GM12878 (cell line): Measurements from ENCODE around the gene CLEC17A. TPM values are rescaled to one million over a fixed set of nuclear protein-coding genes. Genes with fewer than 3 reads are reported as not detected.

Experiments used
- ATAC-seq: fragments of 200-7000 bp; cut with Tn5 transposase; 3 replicates; pipeline ENCODE4 v1.9.1; 2020; ENCODE audit warnings: mild to moderate bottlenecking, moderate library complexity
- BruUV-seq: library from RNA; stranded (reverse); fragments of 400-500 nt; replicated peaks from 2 replicates; lab custom pipeline; 2021; lab: Mats Ljungman, UMichigan
- CTCF ChIA-PET: fragments of 300-600 bp; sonication (Branson Sonifier 250); formaldehyde crosslinking; extraction: SDS; loops from one replicate; lab custom pipeline; 2021; ENCODE audit warnings: inconsistent platforms; lab: Yijun Ruan, JAX
- POLR2A ChIA-PET: fragments of 350-600 bp; formaldehyde crosslinking; extraction: SDS; loops from one replicate; lab custom pipeline; 2021; ENCODE audit warnings: inconsistent platforms; lab: Charles Lee
- RAD21 ChIA-PET: fragments of 300-600 bp; sonication (Branson Sonifier 250); formaldehyde crosslinking; loops from one replicate; lab custom pipeline; 2023; ENCODE audit warnings: antibody characterized with exemption; ENCODE audit not compliant: unreplicated experiment; lab: Charles Lee
- SMC1A ChIA-PET: fragments of 300-600 bp; sonication (Branson Sonifier 250); formaldehyde crosslinking; loops from one replicate; lab custom pipeline; 2023; ENCODE audit not compliant: unreplicated experiment, uncharacterized antibody; lab: Charles Lee
- DNase-seq: peaks from one replicate; pipeline ENCODE4 v3.0.0-alpha.2; 2011; ENCODE audit warnings: low read depth, low spot score
- FAIRE-seq: peaks from 3 replicates; lab custom pipeline; 2011; peaks lifted over from hg19 to GRCh38; lab: Jason Lieb, UNC
- H2AFZ ChIP-seq: 2 replicates; pipeline ENCODE4 v1.6.0; 2011; ENCODE audit warnings: low read depth, low read length, control low read depth; ENCODE audit not compliant: control insufficient read depth
- H3K27ac ChIP-seq: 2 replicates; pipeline ENCODE4 v1.5.1; 2011; ENCODE audit warnings: control low read depth; ENCODE audit not compliant: control insufficient read depth, insufficient read depth
- H3K27me3 ChIP-seq, 2 experiments: replicated peaks in 1 of 2; 2 replicates each; pipeline versions ENCODE4 v1.6.0 to v1.6.1; 2011; ENCODE audit warnings: low read length in 1 of 2; ENCODE audit not compliant: control insufficient read depth in 2 of 2, insufficient read depth in 2 of 2
- H3K36me3 ChIP-seq, 2 experiments: 2 replicates each; pipeline ENCODE4 v1.5.1; 2011; ENCODE audit warnings: low read length in 1 of 2; ENCODE audit not compliant: control insufficient read depth in 2 of 2, insufficient read depth in 2 of 2
- H3K4me1 ChIP-seq: 2 replicates; pipeline ENCODE4 v1.6.1; 2011; ENCODE audit warnings: mild to moderate bottlenecking, low read length, moderate library complexity, mixed read lengths; ENCODE audit not compliant: control insufficient read depth, insufficient read depth
- H3K4me2 ChIP-seq: 2 replicates; pipeline ENCODE4 v1.6.0; 2011; ENCODE audit warnings: control low read depth; ENCODE audit not compliant: control insufficient read depth, insufficient read depth
- H3K4me3 ChIP-seq: fragments of 200-600 bp; sonication (generic); 2 replicates; pipeline ENCODE4 v1.5.1; 2016
- H3K79me2 ChIP-seq: 2 replicates; pipeline ENCODE4 v1.6.0; 2011; ENCODE audit warnings: low read length; ENCODE audit not compliant: control insufficient read depth, insufficient read depth
- H3K9ac ChIP-seq: 2 replicates; pipeline ENCODE4 v1.8.0; 2011; ENCODE audit warnings: low read length, control low read depth, mixed read lengths; ENCODE audit not compliant: control insufficient read depth, insufficient read depth
- H3K9me3 ChIP-seq: replicated peaks from 3 replicates; pipeline ENCODE4 v1.5.1; 2011; ENCODE audit warnings: mild to moderate bottlenecking, low read length; ENCODE audit not compliant: control insufficient read depth, insufficient read depth
- H4K20me1 ChIP-seq: 2 replicates; pipeline ENCODE4 v1.6.0; 2011; ENCODE audit not compliant: control insufficient read depth, insufficient read depth
- IRF4 ChIP-seq: IDR thresholded peaks from 2 replicates; pipeline ENCODE4 v1.6.1; 2011; ENCODE audit warnings: low read depth, low read length
- MYB ChIP-seq: fragments of 150-350 bp; IDR thresholded peaks from 2 replicates; pipeline ENCODE4 v1.6.1; 2014; ENCODE audit warnings: mild to moderate bottlenecking, low read depth, low read length, borderline replicate concordance
- POU2F2 ChIP-seq: IDR thresholded peaks from 3 replicates; pipeline ENCODE4 v1.6.1; 2011; ENCODE audit warnings: low read depth, mild to moderate bottlenecking, low read length, borderline replicate concordance
- STAT1 ChIP-seq: fragments of 450-650 bp; conservative IDR thresholded peaks from 2 replicates; pipeline ENCODE4 v1.6.1; 2014; ENCODE audit warnings: antibody characterized with exemption, mild to moderate bottlenecking
- WGBS: methylation state at CpG from one replicate; pipeline ENCODE4 v1.1.6; 2016; ENCODE audit warnings: low lambda C conversion rate; ENCODE audit not compliant: insufficient replicate concordance, insufficient coverage; ENCODE audit errors: missing lambda C conversion rate; 5-methylcytosine and 5-hydroxymethylcytosine counted together
- in situ Hi-C: fragments of 300-500 bp; cut with MboI; formaldehyde crosslinking; loops from 9 replicates; pipeline ENCODE4 v1.14.3; 2018; ENCODE audit warnings: mixed read lengths
- intact Hi-C: fragments of 100-400 bp; cut with micrococcal nuclease; formaldehyde crosslinking; loops from one replicate; pipeline ENCODE4 v1.14.2; 2022; ENCODE audit not compliant: unreplicated experiment
- polyA plus RNA-seq, 11 experiments: library from polyadenylated mRNA; depleted of rRNA in 4 of 11; unstranded in 6 of 11; stranded (reverse) in 5 of 11; fragments of >200 nt; fragmentation: Nextera tagmentation in 4 of 11; fragmentation: Illumina TruSeq in 1 of 11; extraction: Ambion mirVana in 4 of 11; extraction: Trizol in 1 of 11; gene quantifications; 1 replicate in 1 of 11; 2 replicates in 10 of 11; pipeline versions ENCODE4 v1.2.1 to v1.2.3, GENCODE V29; 2011 to 2016; ENCODE audit warnings: inconsistent platforms in 2 of 11, missing spikeins in 2 of 11, low read depth in 1 of 11
- total RNA-seq, 4 experiments: library from RNA; depleted of rRNA in 3 of 4; stranded (reverse); fragments of >200 nt in 3 of 4; fragmentation: Illumina TruSeq in 1 of 4; extraction: Trizol in 1 of 4; gene quantifications; 2 replicates each; pipeline versions ENCODE4 v1.2.1 to v1.2.3, GENCODE V29; 2013 to 2021
- TF ChIP-seq, protein P1 (sequence below): fragments of 450-650 bp; IDR thresholded peaks from 2 replicates; pipeline ENCODE4 v1.6.1; 2014; ENCODE audit warnings: mild to moderate bottlenecking
- TF ChIP-seq, protein P2 (sequence below): fragments of 450-650 bp; IDR thresholded peaks from 2 replicates; pipeline ENCODE4 v1.6.1; 2016; ENCODE audit warnings: mild to moderate bottlenecking
- TF ChIP-seq, protein P3 (sequence below): fragments of 450-650 bp; IDR thresholded peaks from 2 replicates; pipeline ENCODE4 v1.6.1; 2017; ENCODE audit warnings: mild to moderate bottlenecking
- TF ChIP-seq, protein P4 (sequence below): fragments of 450-650 bp; formaldehyde crosslinking; IDR thresholded peaks from 2 replicates; pipeline ENCODE4 v1.4.0; 2020; ENCODE audit warnings: mild to moderate bottlenecking, moderate library complexity
- TF ChIP-seq, protein P5 (sequence below), 3 experiments: IDR thresholded peaks in 2 of 3; conservative IDR thresholded peaks in 1 of 3; 2 replicates each; pipeline ENCODE4 v1.5.1; 2011; ENCODE audit warnings: low read depth in 3 of 3, low read length in 3 of 3, mild to moderate bottlenecking in 3 of 3, control low read depth in 2 of 3, moderate library complexity in 2 of 3, inconsistent platforms in 1 of 3, mixed read lengths in 1 of 3; ENCODE audit not compliant: control insufficient read depth in 2 of 3, insufficient read depth in 1 of 3; ENCODE audit errors: extremely low read depth in 1 of 3

Gene CLEC17A
- total and polyA plus RNA-seq, 10 of the 15 experiments (the other 5 are each of a cell fraction or from before 2014, with no cell fraction given) = 12.9 to 131 (median 97.3) TPM

DNA sequence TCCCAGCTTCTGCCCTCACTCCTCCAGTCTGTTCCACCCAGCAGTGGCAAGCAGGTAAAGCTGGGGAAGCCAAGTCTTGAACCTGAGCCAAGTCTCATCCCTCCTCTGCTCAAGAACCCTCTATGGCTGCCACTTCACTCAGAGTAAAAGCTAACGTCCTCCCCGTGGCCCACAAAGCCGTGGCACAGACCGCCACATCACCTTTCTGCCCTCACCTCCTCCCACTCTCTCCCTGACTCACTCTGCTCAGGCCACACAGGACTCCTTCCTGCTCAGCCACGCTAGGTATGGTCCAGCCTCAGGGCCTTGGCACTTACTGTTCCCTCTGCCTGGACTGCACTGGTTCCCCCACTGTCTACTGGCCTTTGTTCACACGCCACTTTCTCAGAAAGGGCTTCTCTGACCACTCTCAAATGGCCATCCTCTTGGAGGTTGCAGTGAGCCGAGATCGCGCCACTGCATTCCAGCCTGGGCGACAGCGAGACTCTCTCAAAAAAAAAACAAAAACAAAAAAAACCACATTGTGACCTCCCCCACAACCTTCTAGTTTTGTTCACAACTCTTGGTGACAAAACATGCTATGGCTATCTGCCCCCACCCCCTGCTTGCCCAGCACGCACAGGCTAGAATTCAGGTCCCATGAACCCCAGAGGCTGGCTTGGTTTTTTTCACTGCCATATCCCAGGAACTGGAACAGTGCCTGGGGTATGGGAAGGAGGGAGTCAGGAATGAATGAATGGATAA, 26.8 kb upstream of the CLEC17A start:
- Histone ChIP-seq H4K20me1 (no peaks in the 10 kb centered on the region), H3K27me3 (no peaks in the 10 kb centered on the region), H2AFZ (peak overlapping the region; percentile 46; the same call in 1 of the 2 replicates), H3K79me2 (peaks cover 2% of the 10 kb centered on the region; the same call in 1 of the 2 replicates), H3K9ac (no peak overlapping the region), H3K4me1 (peaks cover 8% of the 10 kb centered on the region), H3K4me3 (no peak overlapping the region), H3K27ac (no peak overlapping the region), H3K4me2 (peak overlapping the region; percentile 36), H3K9me3 (no peaks in the 10 kb centered on the region), H3K36me3 (no peaks in the 10 kb centered on the region; a peak in 1 of 4 replicates)
- ChIA-PET SMC1A (interaction anchor here (0.8 to 2.8 kb wide), 4 partner anchors 14 to 132 kb away, joined by 3 to 21 read pairs (median 4); partner anchors contain the start of gene NDUFB7), CTCF (interaction anchor here (0.9 to 5.1 kb wide), 21 partner anchors 8 to 772 kb away, joined by 3 to 51 read pairs (median 4); partner anchors contain the start of genes ADGRE3, ASF1B, DNAJB1 and GIPC1), POLR2A (interaction anchor here (0.7 kb wide), 1 partner anchor 130 kb away, joined by 5 read pairs; no protein-coding TSS in a partner anchor), RAD21 (interaction anchor here (0.6 to 1.5 kb wide), 7 partner anchors 15 to 132 kb away, joined by 3 to 11 read pairs (median 4); partner anchors contain the start of genes DNAJB1 and NDUFB7)
- BruUV-seq = no TSS peak
- TF ChIP-seq POU2F2 (no peak), STAT1 (no peak), IRF4 (no peak), MYB (no peak)
- TF ChIP-seq, protein P1, sequence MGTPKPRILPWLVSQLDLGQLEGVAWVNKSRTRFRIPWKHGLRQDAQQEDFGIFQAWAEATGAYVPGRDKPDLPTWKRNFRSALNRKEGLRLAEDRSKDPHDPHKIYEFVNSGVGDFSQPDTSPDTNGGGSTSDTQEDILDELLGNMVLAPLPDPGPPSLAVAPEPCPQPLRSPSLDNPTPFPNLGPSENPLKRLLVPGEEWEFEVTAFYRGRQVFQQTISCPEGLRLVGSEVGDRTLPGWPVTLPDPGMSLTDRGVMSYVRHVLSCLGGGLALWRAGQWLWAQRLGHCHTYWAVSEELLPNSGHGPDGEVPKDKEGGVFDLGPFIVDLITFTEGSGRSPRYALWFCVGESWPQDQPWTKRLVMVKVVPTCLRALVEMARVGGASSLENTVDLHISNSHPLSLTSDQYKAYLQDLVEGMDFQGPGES = no peak
- TF ChIP-seq, protein P2, sequence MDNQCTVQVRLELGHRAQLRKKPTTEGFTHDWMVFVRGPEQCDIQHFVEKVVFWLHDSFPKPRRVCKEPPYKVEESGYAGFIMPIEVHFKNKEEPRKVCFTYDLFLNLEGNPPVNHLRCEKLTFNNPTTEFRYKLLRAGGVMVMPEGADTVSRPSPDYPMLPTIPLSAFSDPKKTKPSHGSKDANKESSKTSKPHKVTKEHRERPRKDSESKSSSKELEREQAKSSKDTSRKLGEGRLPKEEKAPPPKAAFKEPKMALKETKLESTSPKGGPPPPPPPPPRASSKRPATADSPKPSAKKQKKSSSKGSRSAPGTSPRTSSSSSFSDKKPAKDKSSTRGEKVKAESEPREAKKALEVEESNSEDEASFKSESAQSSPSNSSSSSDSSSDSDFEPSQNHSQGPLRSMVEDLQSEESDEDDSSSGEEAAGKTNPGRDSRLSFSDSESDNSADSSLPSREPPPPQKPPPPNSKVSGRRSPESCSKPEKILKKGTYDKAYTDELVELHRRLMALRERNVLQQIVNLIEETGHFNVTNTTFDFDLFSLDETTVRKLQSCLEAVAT = 0 out of 2 replicates have a peak, but pooled peaks have one; percentile 38
- TF ChIP-seq, protein P3, sequence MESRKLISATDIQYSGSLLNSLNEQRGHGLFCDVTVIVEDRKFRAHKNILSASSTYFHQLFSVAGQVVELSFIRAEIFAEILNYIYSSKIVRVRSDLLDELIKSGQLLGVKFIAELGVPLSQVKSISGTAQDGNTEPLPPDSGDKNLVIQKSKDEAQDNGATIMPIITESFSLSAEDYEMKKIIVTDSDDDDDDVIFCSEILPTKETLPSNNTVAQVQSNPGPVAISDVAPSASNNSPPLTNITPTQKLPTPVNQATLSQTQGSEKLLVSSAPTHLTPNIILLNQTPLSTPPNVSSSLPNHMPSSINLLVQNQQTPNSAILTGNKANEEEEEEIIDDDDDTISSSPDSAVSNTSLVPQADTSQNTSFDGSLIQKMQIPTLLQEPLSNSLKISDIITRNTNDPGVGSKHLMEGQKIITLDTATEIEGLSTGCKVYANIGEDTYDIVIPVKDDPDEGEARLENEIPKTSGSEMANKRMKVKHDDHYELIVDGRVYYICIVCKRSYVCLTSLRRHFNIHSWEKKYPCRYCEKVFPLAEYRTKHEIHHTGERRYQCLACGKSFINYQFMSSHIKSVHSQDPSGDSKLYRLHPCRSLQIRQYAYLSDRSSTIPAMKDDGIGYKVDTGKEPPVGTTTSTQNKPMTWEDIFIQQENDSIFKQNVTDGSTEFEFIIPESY = 0 out of 2 replicates have a peak, but pooled peaks have one; percentile 33
- TF ChIP-seq, protein P4, sequence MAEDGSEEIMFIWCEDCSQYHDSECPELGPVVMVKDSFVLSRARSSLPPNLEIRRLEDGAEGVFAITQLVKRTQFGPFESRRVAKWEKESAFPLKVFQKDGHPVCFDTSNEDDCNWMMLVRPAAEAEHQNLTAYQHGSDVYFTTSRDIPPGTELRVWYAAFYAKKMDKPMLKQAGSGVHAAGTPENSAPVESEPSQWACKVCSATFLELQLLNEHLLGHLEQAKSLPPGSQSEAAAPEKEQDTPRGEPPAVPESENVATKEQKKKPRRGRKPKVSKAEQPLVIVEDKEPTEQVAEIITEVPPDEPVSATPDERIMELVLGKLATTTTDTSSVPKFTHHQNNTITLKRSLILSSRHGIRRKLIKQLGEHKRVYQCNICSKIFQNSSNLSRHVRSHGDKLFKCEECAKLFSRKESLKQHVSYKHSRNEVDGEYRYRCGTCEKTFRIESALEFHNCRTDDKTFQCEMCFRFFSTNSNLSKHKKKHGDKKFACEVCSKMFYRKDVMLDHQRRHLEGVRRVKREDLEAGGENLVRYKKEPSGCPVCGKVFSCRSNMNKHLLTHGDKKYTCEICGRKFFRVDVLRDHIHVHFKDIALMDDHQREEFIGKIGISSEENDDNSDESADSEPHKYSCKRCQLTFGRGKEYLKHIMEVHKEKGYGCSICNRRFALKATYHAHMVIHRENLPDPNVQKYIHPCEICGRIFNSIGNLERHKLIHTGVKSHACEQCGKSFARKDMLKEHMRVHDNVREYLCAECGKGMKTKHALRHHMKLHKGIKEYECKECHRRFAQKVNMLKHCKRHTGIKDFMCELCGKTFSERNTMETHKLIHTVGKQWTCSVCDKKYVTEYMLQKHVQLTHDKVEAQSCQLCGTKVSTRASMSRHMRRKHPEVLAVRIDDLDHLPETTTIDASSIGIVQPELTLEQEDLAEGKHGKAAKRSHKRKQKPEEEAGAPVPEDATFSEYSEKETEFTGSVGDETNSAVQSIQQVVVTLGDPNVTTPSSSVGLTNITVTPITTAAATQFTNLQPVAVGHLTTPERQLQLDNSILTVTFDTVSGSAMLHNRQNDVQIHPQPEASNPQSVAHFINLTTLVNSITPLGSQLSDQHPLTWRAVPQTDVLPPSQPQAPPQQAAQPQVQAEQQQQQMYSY (CRISPR knock-in tag) = no peak
- TF ChIP-seq, protein P5, sequence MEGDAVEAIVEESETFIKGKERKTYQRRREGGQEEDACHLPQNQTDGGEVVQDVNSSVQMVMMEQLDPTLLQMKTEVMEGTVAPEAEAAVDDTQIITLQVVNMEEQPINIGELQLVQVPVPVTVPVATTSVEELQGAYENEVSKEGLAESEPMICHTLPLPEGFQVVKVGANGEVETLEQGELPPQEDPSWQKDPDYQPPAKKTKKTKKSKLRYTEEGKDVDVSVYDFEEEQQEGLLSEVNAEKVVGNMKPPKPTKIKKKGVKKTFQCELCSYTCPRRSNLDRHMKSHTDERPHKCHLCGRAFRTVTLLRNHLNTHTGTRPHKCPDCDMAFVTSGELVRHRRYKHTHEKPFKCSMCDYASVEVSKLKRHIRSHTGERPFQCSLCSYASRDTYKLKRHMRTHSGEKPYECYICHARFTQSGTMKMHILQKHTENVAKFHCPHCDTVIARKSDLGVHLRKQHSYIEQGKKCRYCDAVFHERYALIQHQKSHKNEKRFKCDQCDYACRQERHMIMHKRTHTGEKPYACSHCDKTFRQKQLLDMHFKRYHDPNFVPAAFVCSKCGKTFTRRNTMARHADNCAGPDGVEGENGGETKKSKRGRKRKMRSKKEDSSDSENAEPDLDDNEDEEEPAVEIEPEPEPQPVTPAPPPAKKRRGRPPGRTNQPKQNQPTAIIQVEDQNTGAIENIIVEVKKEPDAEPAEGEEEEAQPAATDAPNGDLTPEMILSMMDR (IDR thresholded peaks at IDR 0.05 in 2 of 3, conservative IDR thresholded peaks at IDR 0.05 in 1 of 3; ENCODE audit: control insufficient read depth in 2 of 3, extremely low read depth in 1 of 3, insufficient read depth in 1 of 3, low read depth in 3 of 3, low read length in 3 of 3) = no peak
- in situ Hi-C loops (no loop called here), intact Hi-C loops (loop anchor here (5.0 kb wide), 1 partner anchor 331 kb away; the partner anchor contains the start of gene OR7A17)
- DNase-seq (no peak), ATAC-seq (peak; percentile 18), FAIRE-seq (no peak)
- 29% methylated on average over 12 of the region's 12 CpGs for WGBS
